Adrenal gland (tissue), 12 donors: ENCODE measurements around the gene LRRN2. TPM values are rescaled to one million over a fixed set of nuclear protein-coding genes. Genes with fewer than 3 reads are reported as not detected.

ENCODE experiments used
- DNase-seq, 7 donors: peaks; one replicate each; pipeline ENCODE4 v3.0.0-alpha.2; 2019 to 2020
- H3K27ac ChIP-seq, 5 donors: fragments of 200-600 bp; sonication (generic) in 4 of 5; 1 replicate in 3 of 5; 2 replicates in 2 of 5; pipeline versions ENCODE4 v1.5.1 to v1.8.0; 2016 to 2020; ENCODE audit warnings: mild to moderate bottlenecking in 1 of 5
- H3K27me3 ChIP-seq: fragments of 200-600 bp; 2 replicates; pipeline ENCODE4 v1.8.0; 2021
- H3K36me3 ChIP-seq, 2 donors: fragments of 200-600 bp; replicated peaks in 1 of 2; 1 replicate in 1 of 2; 2 replicates in 1 of 2; pipeline versions ENCODE4 v1.5.1 to v1.8.0; 2018 to 2022
- H3K4me1 ChIP-seq, 2 donors: fragments of 200-600 bp; replicated peaks in 1 of 2; 1 replicate in 1 of 2; 2 replicates in 1 of 2; pipeline versions ENCODE4 v1.5.1 to v1.8.0; 2018 to 2021
- H3K4me3 ChIP-seq, 4 donors: fragments of 200-600 bp; sonication (generic) in 3 of 4; one replicate each; pipeline ENCODE4 v1.5.1; 2016 to 2018
- H3K9me3 ChIP-seq, 3 donors: fragments of 200-600 bp; sonication (generic) in 1 of 3; replicated peaks in 1 of 3; 1 replicate in 2 of 3; 2 replicates in 1 of 3; pipeline versions ENCODE4 v1.5.1 to v1.8.0; 2016 to 2021
- POLR2A ChIP-seq, 2 donors: fragments of 450-650 bp; IDR thresholded peaks; one replicate each; pipeline ENCODE4 v1.6.1; 2017; ENCODE audit warnings: antibody characterized with exemption in 2 of 2, mild to moderate bottlenecking in 2 of 2, moderate library complexity in 1 of 2
- WGBS, 4 donors: extraction: QIAGEN DNeasy Blood & Tissue Kit in 2 of 4; methylation state at CpG; one replicate each; pipeline versions ENCODE4 v1.1.5 to v1.1.7; 2013 to 2017; 5-methylcytosine and 5-hydroxymethylcytosine counted together
- intact Hi-C, 2 donors: fragments of 100-400 bp; cut with DNase I; formaldehyde crosslinking; loops; one replicate each; pipeline versions ENCODE4 v1.14.1 to v1.15.0; 2022 to 2023
- polyA plus RNA-seq, 3 donors: library from polyadenylated mRNA; stranded (reverse); fragments of 200-250 nt in 2 of 3; fragments of 350-450 nt in 1 of 3; fragmentation: Illumina TruSeq in 1 of 3; extraction: RNeasy Lipid Tissue Mini Kit (QIAGEN cat#74804) in 1 of 3; gene quantifications; one replicate each; pipeline ENCODE4 v1.2.3, GENCODE V29; 2013 to 2014
- total RNA-seq, 9 donors: library from RNA; depleted of rRNA in 4 of 9; stranded (reverse); fragments of >200 nt in 4 of 9; fragments of 120-200 nt in 1 of 9; fragmentation: NEBNext Ultra II Directional in 1 of 9; extraction: Animal tissue kit (Norgen Biotek cat#: 25700) in 1 of 9; gene quantifications; one replicate each; pipeline versions ENCODE4 v1.1.0 to v1.2.4, GENCODE V29; 2013 to 2023
- TF ChIP-seq, protein P1 (sequence below), 6 experiments: fragments of 450-650 bp in 4 of 6; fragments of 200-600 bp in 2 of 6; sonication (generic) in 1 of 6; IDR thresholded peaks; 1 replicate in 5 of 6; 2 replicates in 1 of 6; pipeline versions ENCODE4 v1.5.1 to v1.8.0; 2016 to 2021; ENCODE audit warnings: antibody characterized with exemption in 6 of 6, mild to moderate bottlenecking in 2 of 6, moderate library complexity in 1 of 6
- donor health status: healthy with polysubstance abuse.
- donor health status: Bipolar disorder and iron deficiency.
- donor health status: DM: yes; HTN: yes; CAD: no.
- donor health status: DM: no; HTN: no; CAD: no.
- donor health status: DM: no; HTN: no; CAD: no.
- donor health status: DM: yes; HTN: yes; CAD: no.

LRRN2 gene
- total and polyA plus RNA-seq, 12 donors = 1.1 to 8.7 (median 3.2) TPM

DNA sequence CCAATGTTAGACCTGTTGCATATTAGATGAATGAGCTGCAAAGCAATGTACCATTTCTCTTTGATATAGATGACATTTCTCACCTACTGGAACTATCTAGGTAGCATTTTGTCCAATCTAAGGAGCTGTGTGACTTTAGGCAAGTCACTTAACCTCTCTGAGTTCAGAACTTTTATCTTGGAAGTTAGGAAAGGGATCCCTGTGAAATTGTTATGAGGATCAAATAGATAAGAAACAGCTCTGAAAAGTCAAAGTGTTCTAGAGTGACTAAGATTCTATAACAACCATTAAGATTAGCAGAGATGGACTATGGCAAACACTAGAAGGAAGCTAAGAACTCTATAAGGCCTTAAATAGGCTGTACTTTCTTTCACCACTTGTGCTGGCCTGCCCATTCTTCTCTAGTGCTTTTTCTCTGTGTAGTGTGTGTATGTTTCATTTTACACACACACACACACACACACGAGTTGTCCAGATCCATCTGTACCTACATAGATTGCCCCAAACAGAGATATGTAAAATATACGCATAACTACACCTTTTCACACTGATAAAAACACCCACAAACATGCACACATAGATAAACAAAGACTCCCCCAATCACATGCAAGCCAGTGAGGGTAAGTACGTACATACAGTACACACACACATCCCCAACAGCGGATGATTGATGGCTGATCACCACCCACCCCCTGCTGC lies 19.4 kb upstream of the LRRN2 start:
- TF ChIP-seq, protein P1, sequence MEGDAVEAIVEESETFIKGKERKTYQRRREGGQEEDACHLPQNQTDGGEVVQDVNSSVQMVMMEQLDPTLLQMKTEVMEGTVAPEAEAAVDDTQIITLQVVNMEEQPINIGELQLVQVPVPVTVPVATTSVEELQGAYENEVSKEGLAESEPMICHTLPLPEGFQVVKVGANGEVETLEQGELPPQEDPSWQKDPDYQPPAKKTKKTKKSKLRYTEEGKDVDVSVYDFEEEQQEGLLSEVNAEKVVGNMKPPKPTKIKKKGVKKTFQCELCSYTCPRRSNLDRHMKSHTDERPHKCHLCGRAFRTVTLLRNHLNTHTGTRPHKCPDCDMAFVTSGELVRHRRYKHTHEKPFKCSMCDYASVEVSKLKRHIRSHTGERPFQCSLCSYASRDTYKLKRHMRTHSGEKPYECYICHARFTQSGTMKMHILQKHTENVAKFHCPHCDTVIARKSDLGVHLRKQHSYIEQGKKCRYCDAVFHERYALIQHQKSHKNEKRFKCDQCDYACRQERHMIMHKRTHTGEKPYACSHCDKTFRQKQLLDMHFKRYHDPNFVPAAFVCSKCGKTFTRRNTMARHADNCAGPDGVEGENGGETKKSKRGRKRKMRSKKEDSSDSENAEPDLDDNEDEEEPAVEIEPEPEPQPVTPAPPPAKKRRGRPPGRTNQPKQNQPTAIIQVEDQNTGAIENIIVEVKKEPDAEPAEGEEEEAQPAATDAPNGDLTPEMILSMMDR (IDR thresholded peaks at IDR 0.05) = no peak
- TF ChIP-seq POLR2A (IDR thresholded peaks at IDR 0.05) = no peak
- 84 to 95% (median 91%) methylated on average over 4 of the region's 4 CpGs for WGBS, 4 donors
- no peaks in the 10 kb centered on the region for H3K4me1 ChIP-seq
- H3K27me3 ChIP-seq = no peaks in the 10 kb centered on the region
- DNase-seq = no peak
- H3K4me3 ChIP-seq = no peak overlapping the region
- intact Hi-C loops = no loop called here
- H3K27ac ChIP-seq = no peak overlapping the region
- H3K9me3 ChIP-seq = no peaks in the 10 kb centered on the region
- no peaks in the 10 kb centered on the region for H3K36me3 ChIP-seq

DNA sequence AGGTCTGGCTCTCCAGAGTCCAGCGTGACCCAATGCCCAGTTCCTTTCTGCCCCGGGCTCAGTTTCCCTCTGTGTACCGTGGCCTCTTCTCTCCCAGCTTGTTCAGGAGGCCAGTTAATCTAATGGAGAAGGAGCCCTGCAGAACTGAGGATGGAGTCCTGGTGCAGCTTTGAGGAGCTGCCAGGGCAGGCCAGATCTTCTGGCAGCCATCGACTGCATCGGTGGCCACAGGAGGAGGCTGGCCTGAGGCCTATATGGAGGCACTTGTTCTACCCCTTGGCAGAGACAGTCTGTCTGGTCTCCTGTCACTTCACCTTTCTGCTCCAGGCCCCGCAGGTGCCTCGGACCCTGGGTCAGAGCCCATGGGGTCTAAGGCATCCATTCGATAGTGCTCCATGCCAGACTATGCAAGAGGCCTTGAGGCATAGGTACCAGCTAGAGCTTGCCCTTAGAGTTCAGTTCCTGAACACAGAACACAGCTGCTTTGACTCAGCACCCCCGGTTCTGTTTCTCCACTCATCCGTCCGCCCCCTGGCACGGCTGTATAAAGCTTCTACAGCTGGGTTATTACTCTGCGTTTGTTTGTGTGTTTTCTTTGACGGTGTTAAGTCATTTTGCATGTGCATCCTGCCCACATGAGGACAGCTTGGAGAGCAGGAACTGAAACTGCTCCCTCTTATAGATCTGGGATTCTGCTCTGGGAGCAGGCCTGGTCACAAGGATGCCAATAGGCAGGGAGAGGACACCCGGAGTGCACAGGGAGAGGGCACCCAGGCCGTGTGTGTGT lies 18.5 kb upstream of the LRRN2 start:
- DNase-seq = no peak
- no peaks in the 10 kb centered on the region for H3K9me3 ChIP-seq
- H3K27me3 ChIP-seq = no peaks in the 10 kb centered on the region
- no peak overlapping the region for H3K27ac ChIP-seq
- intact Hi-C loops = no loop called here
- no peaks in the 10 kb centered on the region for H3K4me1 ChIP-seq
- no peaks in the 10 kb centered on the region for H3K36me3 ChIP-seq
- no peak for TF ChIP-seq POLR2A (IDR thresholded peaks at IDR 0.05)
- 75 to 81% (median 78%) methylated on average over 12 to 16 of the region's 16 CpGs for WGBS, 4 donors
- H3K4me3 ChIP-seq = no peak overlapping the region

DNA sequence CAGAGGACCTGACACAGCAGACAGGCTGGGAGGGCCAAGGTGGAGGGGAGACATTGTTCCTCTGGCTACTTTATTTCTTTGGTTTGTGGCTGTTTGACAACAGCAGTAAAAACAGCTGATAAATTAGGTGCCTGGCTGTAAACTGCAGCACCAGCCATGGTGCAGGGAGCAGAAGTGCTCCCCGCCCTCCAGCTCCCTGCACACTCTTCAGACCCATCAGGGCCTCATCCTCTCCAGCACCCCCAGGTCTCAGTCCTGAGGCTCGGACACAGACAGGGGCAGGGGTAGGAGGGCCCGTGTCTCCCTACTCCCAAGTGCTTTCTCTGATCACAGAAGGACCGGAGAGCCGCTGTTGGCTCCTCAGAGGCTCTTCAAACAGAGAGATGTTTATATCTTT lies 17.7 kb upstream of the LRRN2 start:
- TF ChIP-seq, protein P1 (IDR thresholded peaks at IDR 0.05) = no peak
- no peak for TF ChIP-seq POLR2A (IDR thresholded peaks at IDR 0.05)
- Histone ChIP-seq H3K27me3 (no peaks in the 10 kb centered on the region), H3K36me3 (no peaks in the 10 kb centered on the region), H3K27ac (no peak overlapping the region), H3K4me1 (no peaks in the 10 kb centered on the region), H3K4me3 (no peak overlapping the region), H3K9me3 (no peaks in the 10 kb centered on the region)
- intact Hi-C loops = no loop called here
- 36 to 48% (median 45%) methylated on average over 5 of the region's 5 CpGs for WGBS, 4 donors
- no peak for DNase-seq

- H3K27me3 ChIP-seq = no peaks in the 10 kb centered on the region
- no peaks in the 10 kb centered on the region for H3K4me1 ChIP-seq
- no peaks in the 10 kb centered on the region for H3K9me3 ChIP-seq
- WGBS, 4 donors = 58 to 70% (median 69%) methylated on average over 5 to 8 of the region's 8 CpGs
- H3K4me3 ChIP-seq = no peak overlapping the region
- no peak for DNase-seq
- no peaks in the 10 kb centered on the region for H3K36me3 ChIP-seq
- TF ChIP-seq, protein P1 (IDR thresholded peaks at IDR 0.05) = no peak
- no peak for TF ChIP-seq POLR2A (IDR thresholded peaks at IDR 0.05)
- no peak overlapping the region for H3K27ac ChIP-seq
- intact Hi-C loops = no loop called here
These were observed 17.2 kb upstream of the LRRN2 start for GRCh38 chr1:204702552-204703267.
